Mesothelial cell of epicardium (in vitro differentiated cells): ENCODE measurements around the gene PYGO1. TPM values are rescaled to one million over a fixed set of nuclear protein-coding genes. Genes with fewer than 3 reads are reported as not detected.

Source experiments
- DNase-seq, 2 experiments: peaks; one replicate each; pipeline ENCODE4 v3.0.0; 2021; ENCODE audit warnings: low spot score in 2 of 2; ENCODE audit not compliant: unreplicated experiment in 2 of 2
- H3K27ac Mint-ChIP-seq: 2 replicates; pipeline ENCODE4 v1.8.0; 2021; ENCODE audit warnings: mixed read lengths
- H3K27me3 Mint-ChIP-seq: 2 replicates; pipeline ENCODE4 v1.8.0; 2021; ENCODE audit warnings: low read depth, mixed read lengths
- H3K36me3 Mint-ChIP-seq: 2 replicates; pipeline ENCODE4 v1.8.0; 2021; ENCODE audit warnings: mixed read lengths
- H3K4me1 Mint-ChIP-seq: 2 replicates; pipeline ENCODE4 v1.8.0; 2021; ENCODE audit warnings: mixed read lengths
- H3K4me3 Mint-ChIP-seq: 2 replicates; pipeline ENCODE4 v1.8.0; 2021; ENCODE audit warnings: mild to moderate bottlenecking, moderate library complexity, mixed read lengths
- H3K9me3 Mint-ChIP-seq: 2 replicates; pipeline ENCODE4 v1.8.0; 2021; ENCODE audit warnings: mixed read lengths
- total RNA-seq: library from RNA; stranded (reverse); gene quantifications from 3 replicates; pipeline ENCODE4 v1.2.1, GENCODE V29; 2021
- TF ChIP-seq, protein P1 (sequence below): fragments of 200-600 bp; sonication (generic); IDR thresholded peaks from one replicate; pipeline ENCODE4 v1.5.0; 2021; ENCODE audit warnings: antibody characterized with exemption; ENCODE audit not compliant: unreplicated experiment

The PYGO1 gene
- total RNA-seq, 1 donor from 2014 or later = 30.6 TPM

DNA sequence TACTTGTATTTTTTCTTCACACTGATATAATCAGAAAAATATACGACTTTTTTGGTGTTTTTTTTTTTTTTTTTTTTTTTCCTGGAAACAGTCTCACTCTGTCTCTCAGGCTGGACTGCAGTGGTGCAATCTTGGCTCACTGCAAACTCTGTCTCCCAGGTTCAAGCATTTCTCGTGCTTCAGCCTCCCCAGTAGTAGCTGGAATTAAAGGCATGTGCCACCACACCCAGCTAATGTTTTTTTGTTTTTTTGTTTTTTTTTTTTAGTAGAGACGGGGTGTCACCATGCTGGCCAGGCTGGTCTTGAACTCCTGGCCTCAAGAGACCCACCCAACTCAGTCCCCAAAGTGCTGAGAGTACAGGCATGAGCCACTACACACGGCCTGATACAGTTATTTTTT is 59.3 kb downstream of the PYGO1 start:
- Mint-ChIP-seq H3K27me3 (no peaks in the 10 kb centered on the region), H3K4me3 (no peak overlapping the region)

DNA sequence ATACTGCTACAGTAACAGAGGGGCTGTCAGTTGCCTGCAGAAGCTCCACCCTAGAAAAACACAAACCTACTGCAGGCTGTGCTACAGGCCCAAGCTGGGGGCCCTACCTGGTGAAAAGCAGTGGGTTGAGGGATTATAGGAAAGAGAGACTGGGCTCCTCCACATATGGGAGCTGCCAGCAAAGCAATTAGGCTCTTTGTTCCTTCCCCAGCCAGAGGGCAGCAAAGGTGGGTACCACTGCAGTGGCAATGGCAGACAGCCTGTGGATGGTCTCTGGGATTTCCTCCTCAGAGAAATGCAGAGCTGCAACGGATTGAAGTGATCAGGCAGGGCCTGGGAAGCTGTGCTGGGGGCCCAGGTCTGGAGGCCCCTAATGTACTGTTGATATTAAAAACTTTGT is 61.0 kb downstream of the PYGO1 start:
- TF ChIP-seq, protein P1, sequence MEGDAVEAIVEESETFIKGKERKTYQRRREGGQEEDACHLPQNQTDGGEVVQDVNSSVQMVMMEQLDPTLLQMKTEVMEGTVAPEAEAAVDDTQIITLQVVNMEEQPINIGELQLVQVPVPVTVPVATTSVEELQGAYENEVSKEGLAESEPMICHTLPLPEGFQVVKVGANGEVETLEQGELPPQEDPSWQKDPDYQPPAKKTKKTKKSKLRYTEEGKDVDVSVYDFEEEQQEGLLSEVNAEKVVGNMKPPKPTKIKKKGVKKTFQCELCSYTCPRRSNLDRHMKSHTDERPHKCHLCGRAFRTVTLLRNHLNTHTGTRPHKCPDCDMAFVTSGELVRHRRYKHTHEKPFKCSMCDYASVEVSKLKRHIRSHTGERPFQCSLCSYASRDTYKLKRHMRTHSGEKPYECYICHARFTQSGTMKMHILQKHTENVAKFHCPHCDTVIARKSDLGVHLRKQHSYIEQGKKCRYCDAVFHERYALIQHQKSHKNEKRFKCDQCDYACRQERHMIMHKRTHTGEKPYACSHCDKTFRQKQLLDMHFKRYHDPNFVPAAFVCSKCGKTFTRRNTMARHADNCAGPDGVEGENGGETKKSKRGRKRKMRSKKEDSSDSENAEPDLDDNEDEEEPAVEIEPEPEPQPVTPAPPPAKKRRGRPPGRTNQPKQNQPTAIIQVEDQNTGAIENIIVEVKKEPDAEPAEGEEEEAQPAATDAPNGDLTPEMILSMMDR = no peak
- Mint-ChIP-seq H3K4me1 (peaks cover 11% of the 10 kb centered on the region), H3K36me3 (peaks cover 5% of the 10 kb centered on the region), H3K9me3 (peaks cover 37% of the 10 kb centered on the region), H3K27ac (no peak overlapping the region), H3K27me3 (peaks cover 4% of the 10 kb centered on the region), H3K4me3 (no peak overlapping the region)
- DNase-seq = no peak

More for the DNA sequence above, 59.3 kb downstream of the PYGO1 start:
- Mint-ChIP-seq H3K4me1 (peaks cover 11% of the 10 kb centered on the region), H3K27ac (no peak overlapping the region), H3K36me3 (peaks cover 1% of the 10 kb centered on the region), H3K9me3 (peaks cover 21% of the 10 kb centered on the region)
- TF ChIP-seq, protein P1 = no peak
- DNase-seq = no peak

DNA sequence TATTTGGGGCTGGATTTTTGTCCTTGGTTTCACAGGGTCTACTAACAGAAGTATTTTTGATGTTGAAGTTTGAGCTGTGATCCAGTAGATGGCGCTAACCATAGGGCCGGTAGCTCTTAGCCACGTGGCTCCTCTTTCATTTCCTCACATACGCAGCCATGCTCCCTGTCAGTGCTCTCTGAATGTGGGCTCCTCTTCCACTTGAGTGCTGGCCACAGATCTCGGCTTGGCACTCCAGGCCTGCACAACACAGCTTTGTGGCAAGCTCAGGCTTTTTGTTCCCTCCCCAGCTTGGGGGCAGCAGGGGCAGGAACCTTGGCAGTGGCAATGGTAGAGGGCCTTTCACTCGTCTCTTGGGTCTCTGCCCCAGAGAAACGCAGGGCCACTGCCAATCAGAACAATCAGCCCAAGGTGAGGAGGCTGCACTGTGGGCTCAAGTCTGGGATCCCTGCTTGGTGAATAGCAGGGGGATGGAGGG is 61.5 kb downstream of the PYGO1 start:
- TF ChIP-seq, protein P1 = peak; percentile 32
- Mint-ChIP-seq H3K27ac (no peak overlapping the region), H3K4me1 (peaks cover 11% of the 10 kb centered on the region), H3K36me3 (peaks cover 5% of the 10 kb centered on the region), H3K4me3 (no peak overlapping the region), H3K9me3 (peaks cover 43% of the 10 kb centered on the region), H3K27me3 (peaks cover 4% of the 10 kb centered on the region)
- DNase-seq = no peak

DNA sequence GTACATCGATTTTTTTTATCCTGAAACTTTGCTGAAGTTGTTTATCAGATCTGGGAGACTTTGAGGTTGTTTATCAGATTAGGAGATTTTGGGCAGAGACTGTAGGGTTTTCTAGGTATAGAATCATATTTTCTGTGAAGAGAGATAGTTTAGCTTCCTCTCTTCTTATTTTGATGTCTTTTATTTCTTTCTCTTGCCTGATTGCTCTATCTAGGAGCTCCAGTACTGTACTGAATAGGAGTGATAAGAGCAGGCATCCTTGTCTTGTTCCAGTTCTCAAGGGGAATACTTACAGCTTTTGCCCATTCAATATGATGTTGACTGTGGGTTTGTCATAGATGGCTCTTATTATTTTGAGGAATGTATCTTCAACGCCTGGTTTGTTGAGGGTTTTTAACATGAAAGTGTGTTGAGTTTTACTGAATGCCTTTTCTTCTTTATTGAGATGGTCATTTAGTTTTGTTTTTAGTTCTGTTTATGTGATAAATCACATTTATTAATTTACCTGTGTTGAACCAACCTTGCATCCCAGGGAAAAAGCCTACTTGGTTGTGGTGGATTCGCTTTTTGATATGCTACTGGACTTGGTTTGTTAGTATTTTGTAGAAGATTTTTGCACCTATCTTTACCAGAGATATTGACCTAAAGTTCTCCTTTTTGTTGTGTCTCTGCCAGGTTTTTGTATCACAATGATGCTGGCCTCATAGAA is 65.2 kb downstream of the PYGO1 start:
- no peaks in the 10 kb centered on the region for H3K4me1 Mint-ChIP-seq
- H3K9me3 Mint-ChIP-seq = peaks cover 52% of the 10 kb centered on the region
- peaks cover 4% of the 10 kb centered on the region for H3K27me3 Mint-ChIP-seq
- H3K36me3 Mint-ChIP-seq = peaks cover 5% of the 10 kb centered on the region
- no peak for DNase-seq
- H3K4me3 Mint-ChIP-seq = no peak overlapping the region
- no peak overlapping the region for H3K27ac Mint-ChIP-seq
- TF ChIP-seq, protein P1 = no peak

DNA sequence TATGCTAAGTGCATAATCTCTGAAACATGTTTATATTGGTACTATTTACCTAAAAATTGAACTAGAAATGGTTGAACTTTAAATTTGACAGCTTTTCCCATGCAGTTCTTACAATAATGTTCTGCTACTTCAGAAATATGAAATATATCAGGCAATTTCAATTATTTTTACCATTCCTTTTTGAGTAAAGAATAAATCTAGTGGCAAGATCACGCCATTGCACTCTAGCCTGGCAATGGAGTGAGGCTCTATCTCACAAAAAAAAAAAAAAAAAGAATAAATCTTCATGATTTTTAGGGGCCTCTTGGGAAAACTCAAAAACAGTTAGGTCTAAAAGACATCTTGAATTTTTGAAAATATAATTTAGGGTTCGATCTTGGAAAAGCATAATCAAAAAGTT is 69.5 kb downstream of the PYGO1 start:
- Mint-ChIP-seq H3K4me3 (no peak overlapping the region), H3K27me3 (peaks cover 4% of the 10 kb centered on the region), H3K9me3 (peaks cover 29% of the 10 kb centered on the region), H3K4me1 (no peaks in the 10 kb centered on the region), H3K27ac (no peak overlapping the region), H3K36me3 (peaks cover 2% of the 10 kb centered on the region)
- no peak for DNase-seq
- TF ChIP-seq, protein P1 = peak; percentile 59

DNA sequence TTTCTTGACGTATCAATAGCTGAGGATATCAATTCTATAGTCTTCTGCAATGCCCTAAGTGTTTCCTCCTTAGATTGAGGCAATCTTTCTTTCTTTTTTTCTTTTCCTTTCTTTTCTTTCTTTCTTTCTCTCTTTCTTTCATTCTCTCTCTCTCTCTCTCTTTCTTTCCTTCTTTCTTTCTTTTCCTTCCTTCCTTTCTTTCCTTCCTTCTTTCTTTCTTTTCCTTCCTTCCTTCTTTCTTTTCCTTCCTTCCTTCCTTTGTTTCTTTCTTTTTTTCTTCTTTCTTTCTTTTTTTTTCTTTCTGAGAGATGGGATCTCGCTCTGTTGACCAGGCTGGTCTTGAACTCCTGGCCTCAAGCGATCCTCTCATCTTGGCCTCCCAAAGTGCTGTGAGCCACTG is 70.1 kb downstream of the PYGO1 start:
- Mint-ChIP-seq H3K9me3 (peaks cover 23% of the 10 kb centered on the region), H3K36me3 (no peaks in the 10 kb centered on the region), H3K4me3 (no peak overlapping the region), H3K27me3 (peaks cover 2% of the 10 kb centered on the region), H3K4me1 (no peaks in the 10 kb centered on the region), H3K27ac (no peak overlapping the region)
- DNase-seq = no peak
- TF ChIP-seq, protein P1 = no peak
